ENCODE data around the gene CHST1. TPM values are rescaled to one million over a fixed set of nuclear protein-coding genes. Genes with fewer than 3 reads are reported as not detected.

Gene CHST1
- total RNA-seq, 2 experiments from 2014 or later, result 0.11 to 0.12 TPM

DNA sequence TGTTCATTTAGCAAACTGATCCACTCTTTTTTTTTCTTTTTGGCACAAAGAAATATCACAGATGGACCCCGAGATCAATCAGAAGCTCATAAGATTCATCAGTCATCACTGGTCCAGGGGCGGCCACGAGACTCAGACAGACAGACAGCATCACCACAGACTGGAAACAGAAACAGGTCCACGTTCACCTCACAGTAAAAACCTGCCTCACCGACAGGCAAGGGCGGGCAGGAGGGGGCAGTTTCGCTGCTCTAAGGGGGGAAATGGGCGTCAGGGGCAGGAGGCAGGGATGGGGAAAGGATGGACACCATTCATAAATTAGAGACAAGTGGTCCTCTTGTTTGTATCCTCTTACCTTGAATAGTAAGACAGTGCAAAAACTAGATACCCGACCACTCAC, 16.5 kb downstream of the CHST1 start:
- H3K27ac Mint-ChIP-seq, result no peak overlapping the region
- no peaks in the 10 kb centered on the region for H3K9me3 Mint-ChIP-seq (ENCODE audit: low read depth)
- POLR2A ChIA-PET, result no interaction called here
- H3K4me1 Mint-ChIP-seq, result peaks cover 2% of the 10 kb centered on the region
- CTCF ChIA-PET, result no interaction called here
- no peaks in the 10 kb centered on the region for H3K36me3 Mint-ChIP-seq (ENCODE audit: low read depth)
- no peak overlapping the region for H3K4me3 Mint-ChIP-seq
- intact Hi-C loops (cut with DNase I, micrococcal nuclease), result no loop called here
- peaks cover 16% of the 10 kb centered on the region for H3K27me3 Mint-ChIP-seq
- DNase-seq, result no peak
- no peak for ATAC-seq

DNA sequence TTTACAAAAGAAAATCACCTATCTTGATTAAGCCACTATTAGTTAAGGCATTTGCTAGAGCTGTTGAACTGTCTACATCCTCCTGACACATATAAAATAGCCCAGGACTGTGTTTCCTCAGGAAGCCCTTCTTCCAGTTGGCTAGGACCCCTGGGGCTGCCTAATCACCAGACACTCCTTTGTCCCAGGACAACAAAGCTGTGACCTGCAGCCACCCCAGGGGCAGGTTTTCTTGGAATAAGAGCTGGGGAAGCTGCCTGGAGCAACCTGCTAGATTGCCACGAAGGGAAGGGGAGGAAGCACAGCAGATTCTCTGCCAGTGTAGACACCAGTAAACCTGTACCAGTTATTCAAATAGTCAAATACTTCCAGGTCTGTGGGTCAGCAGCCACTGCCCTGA, 17.6 kb downstream of the CHST1 start:
- H3K4me3 Mint-ChIP-seq, result no peak overlapping the region
- no peaks in the 10 kb centered on the region for H3K36me3 Mint-ChIP-seq (ENCODE audit: low read depth)
- DNase-seq (no peak), ATAC-seq (no peak)
- H3K9me3 Mint-ChIP-seq (ENCODE audit: low read depth), result no peaks in the 10 kb centered on the region
- CTCF ChIA-PET, result interaction anchor here (0.7 kb wide), 1 partner anchor 71 kb away, joined by 3 read pairs; no protein-coding TSS in a partner anchor
- H3K27me3 Mint-ChIP-seq, result peaks cover 16% of the 10 kb centered on the region
- no peak overlapping the region for H3K27ac Mint-ChIP-seq
- POLR2A ChIA-PET, result no interaction called here
- intact Hi-C loops (cut with DNase I, micrococcal nuclease), result no loop called here
- peaks cover 2% of the 10 kb centered on the region for H3K4me1 Mint-ChIP-seq

DNA sequence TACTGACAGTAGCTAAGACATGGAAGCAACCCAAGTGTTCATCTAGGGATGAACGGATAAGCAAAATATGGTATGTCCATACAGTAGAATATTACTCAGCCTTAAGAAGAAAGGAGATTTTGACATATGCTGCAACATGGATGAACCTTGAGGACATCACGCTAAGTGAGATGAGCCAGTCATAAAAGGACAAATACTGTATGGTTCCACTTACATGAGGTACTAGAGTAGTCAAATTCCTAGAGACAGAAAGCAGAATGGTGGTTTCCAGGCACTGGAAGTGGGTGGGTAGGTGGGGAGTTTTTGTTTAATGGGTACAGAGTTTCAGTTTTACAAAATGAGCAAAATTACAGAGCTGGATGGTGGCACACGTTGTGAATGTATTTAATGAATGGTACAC, 18.1 kb downstream of the CHST1 start:
- CTCF ChIA-PET, result interaction anchor here (0.6 to 1.4 kb wide), 3 partner anchors 72 to 717 kb away, joined by 3 to 5 read pairs (median 3); no protein-coding TSS in a partner anchor
- Mint-ChIP-seq H3K4me1 (peaks cover 2% of the 10 kb centered on the region), H3K9me3 (ENCODE audit: low read depth) (no peaks in the 10 kb centered on the region), H3K36me3 (ENCODE audit: low read depth) (no peaks in the 10 kb centered on the region), H3K4me3 (no peak overlapping the region), H3K27ac (no peak overlapping the region), H3K27me3 (peaks cover 16% of the 10 kb centered on the region)
- DNase-seq (no peak), ATAC-seq (peak; percentile 51)
- POLR2A ChIA-PET, result no interaction called here
- intact Hi-C loops (cut with DNase I, micrococcal nuclease), result no loop called here

DNA sequence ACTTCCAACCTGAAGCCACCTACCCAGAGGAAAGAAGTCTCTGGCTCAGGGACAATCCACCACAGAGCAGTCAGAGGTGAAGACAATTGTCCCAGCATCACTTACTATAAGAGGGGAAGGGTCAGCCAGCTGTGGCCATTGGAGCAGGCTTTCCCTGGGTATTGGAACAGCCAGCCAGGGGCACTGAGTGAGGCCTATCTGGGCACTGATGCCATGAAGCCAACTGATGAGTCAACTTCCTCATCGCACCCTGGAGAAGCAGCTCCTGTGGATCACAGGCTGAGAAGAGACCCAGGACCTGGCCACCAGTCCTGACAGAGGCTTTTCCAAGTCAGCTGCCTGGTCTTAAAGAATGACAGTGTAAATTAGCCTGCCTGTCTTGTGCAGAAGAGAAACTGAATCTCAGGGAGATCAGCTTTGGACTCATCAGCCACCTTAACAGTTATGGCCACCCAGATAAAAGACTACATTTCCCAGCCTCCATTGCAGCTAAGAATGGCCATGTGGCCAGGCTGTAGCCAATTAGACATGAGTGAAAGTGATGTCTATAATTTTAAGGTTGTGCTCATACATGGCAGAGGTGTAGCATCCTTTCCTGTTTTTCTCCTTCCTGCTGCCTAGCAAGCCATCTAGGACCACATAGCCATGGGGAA, 19.0 kb downstream of the CHST1 start:
- no peaks in the 10 kb centered on the region for H3K9me3 Mint-ChIP-seq (ENCODE audit: low read depth)
- ChIA-PET POLR2A (no interaction called here), CTCF (interaction anchor here (1.4 to 1.8 kb wide), 2 partner anchors 9 to 125 kb away, joined by 5 to 9 read pairs; no protein-coding TSS in a partner anchor)
- ATAC-seq, result peak; percentile 81
- DNase-seq, result no peak
- no peak overlapping the region for H3K27ac Mint-ChIP-seq
- H3K27me3 Mint-ChIP-seq, result peaks cover 16% of the 10 kb centered on the region
- intact Hi-C loops (cut with DNase I, micrococcal nuclease), result no loop called here
- H3K36me3 Mint-ChIP-seq (ENCODE audit: low read depth), result no peaks in the 10 kb centered on the region
- no peak overlapping the region for H3K4me3 Mint-ChIP-seq
- H3K4me1 Mint-ChIP-seq, result peaks cover 2% of the 10 kb centered on the region

DNA sequence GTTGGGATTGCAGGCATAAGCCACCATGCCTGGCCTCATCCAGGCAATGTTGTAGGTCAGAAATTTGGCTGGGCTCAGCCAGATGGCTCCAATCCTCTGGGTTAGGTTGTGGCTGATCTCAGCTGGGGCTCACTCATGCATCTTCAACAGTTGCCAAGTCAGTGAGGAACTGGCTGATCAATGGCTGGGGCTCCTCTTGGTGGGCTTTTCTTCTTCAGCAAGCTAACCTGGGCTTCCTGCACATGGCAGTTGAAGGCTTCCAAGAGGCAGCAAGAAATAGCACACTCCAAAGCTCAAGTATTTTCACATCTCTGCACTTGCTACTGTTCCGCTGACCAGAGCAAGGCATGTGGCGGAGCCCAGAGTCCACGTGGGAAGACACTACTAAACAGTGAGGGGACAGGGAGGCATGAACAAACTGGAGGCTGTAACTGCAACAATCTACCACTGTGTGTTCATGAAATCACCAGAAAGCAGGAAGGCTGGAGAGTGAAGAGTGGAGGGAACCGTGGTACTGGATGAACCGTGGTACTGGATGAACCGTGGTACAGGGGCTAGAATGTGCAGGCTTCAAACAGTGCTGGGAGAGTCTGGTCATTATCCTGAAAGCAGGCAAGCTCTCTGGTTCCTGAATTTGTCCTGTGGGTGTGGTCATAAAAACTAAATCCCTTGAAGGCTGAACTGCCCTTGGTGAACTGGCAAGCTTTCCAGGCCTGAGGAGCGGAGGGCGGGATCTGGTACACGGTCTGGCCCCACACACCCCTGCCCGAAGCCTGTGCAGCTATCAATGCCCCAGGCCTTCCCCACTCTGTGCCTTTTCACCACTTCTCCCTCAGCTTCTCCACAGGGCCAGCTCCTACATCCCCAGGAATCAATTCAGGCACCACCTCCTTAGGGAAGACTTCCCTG, 20.2 kb downstream of the CHST1 start:
- no peak overlapping the region for H3K4me3 Mint-ChIP-seq
- H3K4me1 Mint-ChIP-seq, result peaks cover 2% of the 10 kb centered on the region
- H3K27ac Mint-ChIP-seq, result no peak overlapping the region
- no peaks in the 10 kb centered on the region for H3K9me3 Mint-ChIP-seq (ENCODE audit: low read depth)
- intact Hi-C loops (cut with DNase I, micrococcal nuclease), result no loop called here
- DNase-seq, result no peak
- POLR2A ChIA-PET, result no interaction called here
- no peaks in the 10 kb centered on the region for H3K36me3 Mint-ChIP-seq (ENCODE audit: low read depth)
- H3K27me3 Mint-ChIP-seq, result peaks cover 13% of the 10 kb centered on the region
- no peak for ATAC-seq
- CTCF ChIA-PET, result interaction anchor here (0.8 to 1.8 kb wide), 2 partner anchors 10 kb away, joined by 3 to 9 read pairs; no protein-coding TSS in a partner anchor

DNA sequence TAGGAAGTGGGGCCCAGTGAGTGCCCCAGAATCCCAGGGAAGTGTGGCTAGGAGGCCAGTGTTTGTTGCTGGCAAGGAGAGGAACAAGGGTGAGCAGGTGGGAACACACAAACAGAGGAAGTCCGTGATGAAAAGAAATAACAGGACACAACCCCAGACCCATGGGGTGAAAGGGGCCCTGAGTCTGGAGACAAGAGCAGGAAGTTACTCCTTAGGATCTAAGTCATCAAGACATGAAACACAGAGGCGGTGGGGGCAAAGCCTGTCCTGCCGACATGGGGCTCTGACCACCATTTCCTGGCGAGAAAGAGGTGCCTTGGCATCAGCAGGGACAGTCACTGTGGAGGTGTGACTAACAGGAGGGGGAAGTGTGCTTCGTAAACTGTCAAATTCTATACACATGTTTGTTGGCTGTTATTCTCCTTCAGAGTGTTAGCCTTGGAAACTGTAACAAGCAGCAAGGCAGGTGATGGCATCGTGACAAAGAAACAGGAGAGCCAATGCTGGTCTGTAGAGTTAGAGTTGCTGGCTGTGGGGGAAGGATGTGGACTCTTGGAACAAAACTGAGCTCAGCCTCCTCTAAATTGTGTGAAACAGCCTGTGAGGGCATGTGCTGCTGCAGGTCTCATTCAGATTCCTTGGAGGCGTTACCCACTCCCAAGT, 21.7 kb downstream of the CHST1 start:
- peaks cover 1% of the 10 kb centered on the region for H3K9me3 Mint-ChIP-seq (ENCODE audit: low read depth)
- H3K27ac Mint-ChIP-seq, result no peak overlapping the region
- H3K4me3 Mint-ChIP-seq, result no peak overlapping the region
- no peaks in the 10 kb centered on the region for H3K36me3 Mint-ChIP-seq (ENCODE audit: low read depth)
- peaks cover 2% of the 10 kb centered on the region for H3K4me1 Mint-ChIP-seq
- ATAC-seq (no peak), DNase-seq (no peak)
- peaks cover 15% of the 10 kb centered on the region for H3K27me3 Mint-ChIP-seq
- ChIA-PET CTCF (interaction anchor here (0.8 to 0.9 kb wide), 2 partner anchors 9 to 11 kb away, joined by 3 to 4 read pairs; no protein-coding TSS in a partner anchor), POLR2A (no interaction called here)
- intact Hi-C loops (cut with DNase I, micrococcal nuclease), result no loop called here

DNA sequence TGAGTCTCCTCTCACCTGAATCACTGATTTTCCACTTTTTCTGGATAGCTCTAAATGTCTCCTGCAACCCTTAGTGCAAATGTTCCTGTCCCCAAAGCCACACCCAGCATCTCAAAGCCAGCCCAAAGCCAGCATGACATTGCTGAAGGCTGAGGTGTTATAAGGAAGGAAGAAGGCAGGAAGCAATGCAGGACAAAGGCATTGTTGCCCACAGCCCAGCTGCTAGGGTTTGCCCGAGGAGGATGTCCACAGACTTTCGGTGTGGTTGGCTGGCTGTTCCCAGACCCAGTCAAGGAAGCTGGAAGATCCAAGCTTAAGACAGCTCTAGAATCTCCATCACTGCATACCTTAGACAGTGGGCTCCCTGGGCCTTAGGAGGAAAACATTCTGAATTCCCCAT, 23.5 kb downstream of the CHST1 start:
- CTCF ChIA-PET, result interaction anchor here (0.9 to 1.4 kb wide), 4 partner anchors 13 to 130 kb away, joined by 3 to 7 read pairs (median 4); no protein-coding TSS in a partner anchor
- intact Hi-C loops (cut with DNase I, micrococcal nuclease), result no loop called here
- ATAC-seq, result no peak
- POLR2A ChIA-PET, result interaction anchor here (0.6 kb wide), 1 partner anchor 25 kb away, joined by 3 read pairs; no protein-coding TSS in a partner anchor
- no peak for DNase-seq
- Mint-ChIP-seq H3K36me3 (ENCODE audit: low read depth) (no peaks in the 10 kb centered on the region), H3K27ac (no peak overlapping the region), H3K4me1 (peaks cover 2% of the 10 kb centered on the region), H3K27me3 (peaks cover 17% of the 10 kb centered on the region), H3K4me3 (no peak overlapping the region), H3K9me3 (ENCODE audit: low read depth) (peaks cover 4% of the 10 kb centered on the region)

DNA sequence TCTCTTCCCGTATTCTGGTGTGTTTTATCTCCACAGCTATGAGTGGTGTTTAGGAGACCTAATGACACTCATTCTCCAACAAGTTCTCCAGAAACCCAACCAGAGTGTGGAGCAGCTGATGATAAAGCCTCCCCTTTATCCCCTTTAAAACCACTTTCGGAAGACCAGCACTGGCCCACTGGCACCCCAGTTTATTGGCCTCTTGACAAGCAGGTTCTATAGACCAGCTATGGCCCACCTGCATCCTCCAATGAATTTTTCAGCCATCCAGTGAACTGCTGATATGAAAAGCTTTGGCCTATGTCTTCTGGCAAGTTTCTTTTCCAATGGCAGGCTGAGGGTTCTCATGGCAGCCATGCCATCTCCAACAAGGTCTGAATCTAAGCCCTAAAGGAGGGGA, 27.4 kb downstream of the CHST1 start:
- DNase-seq (no peak), ATAC-seq (no peak)
- H3K9me3 Mint-ChIP-seq (ENCODE audit: low read depth), result peaks cover 4% of the 10 kb centered on the region
- no peaks in the 10 kb centered on the region for H3K36me3 Mint-ChIP-seq (ENCODE audit: low read depth)
- no peaks in the 10 kb centered on the region for H3K4me1 Mint-ChIP-seq
- H3K27ac Mint-ChIP-seq, result no peak overlapping the region
- POLR2A ChIA-PET, result no interaction called here
- CTCF ChIA-PET, result interaction anchor here (1.3 kb wide), 1 partner anchor 17 kb away, joined by 4 read pairs; no protein-coding TSS in a partner anchor
- intact Hi-C loops (cut with DNase I, micrococcal nuclease), result no loop called here
- no peak overlapping the region for H3K4me3 Mint-ChIP-seq
- peaks cover 17% of the 10 kb centered on the region for H3K27me3 Mint-ChIP-seq

DNA sequence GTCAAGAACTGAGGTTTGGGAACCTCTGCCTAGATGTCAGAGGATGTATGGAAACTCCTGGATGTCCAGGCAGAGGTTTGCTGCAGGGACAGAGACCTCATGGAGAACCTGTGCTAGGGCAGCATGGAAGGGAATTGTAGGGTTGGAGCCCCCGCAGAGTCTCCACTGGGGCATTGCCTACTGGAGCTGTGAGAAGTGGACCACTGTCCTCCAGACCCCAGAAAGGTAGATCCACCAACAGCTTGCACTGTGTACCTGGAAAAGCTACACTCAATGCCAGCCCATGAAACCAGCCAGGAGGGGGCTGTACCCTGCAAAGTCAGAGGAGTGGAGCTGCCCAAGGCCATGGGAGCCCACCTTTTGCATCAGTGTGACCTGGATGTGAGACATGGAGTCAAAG, 29.5 kb downstream of the CHST1 start:
- peaks cover 20% of the 10 kb centered on the region for H3K27me3 Mint-ChIP-seq
- no peaks in the 10 kb centered on the region for H3K4me1 Mint-ChIP-seq
- intact Hi-C loops (cut with DNase I, micrococcal nuclease), result no loop called here
- ATAC-seq (no peak), DNase-seq (no peak)
- ChIA-PET CTCF (no interaction called here), POLR2A (no interaction called here)
- H3K9me3 Mint-ChIP-seq (ENCODE audit: low read depth), result peaks cover 6% of the 10 kb centered on the region
- H3K36me3 Mint-ChIP-seq (ENCODE audit: low read depth), result no peaks in the 10 kb centered on the region
- H3K27ac Mint-ChIP-seq, result no peak overlapping the region
- H3K4me3 Mint-ChIP-seq, result no peak overlapping the region

DNA sequence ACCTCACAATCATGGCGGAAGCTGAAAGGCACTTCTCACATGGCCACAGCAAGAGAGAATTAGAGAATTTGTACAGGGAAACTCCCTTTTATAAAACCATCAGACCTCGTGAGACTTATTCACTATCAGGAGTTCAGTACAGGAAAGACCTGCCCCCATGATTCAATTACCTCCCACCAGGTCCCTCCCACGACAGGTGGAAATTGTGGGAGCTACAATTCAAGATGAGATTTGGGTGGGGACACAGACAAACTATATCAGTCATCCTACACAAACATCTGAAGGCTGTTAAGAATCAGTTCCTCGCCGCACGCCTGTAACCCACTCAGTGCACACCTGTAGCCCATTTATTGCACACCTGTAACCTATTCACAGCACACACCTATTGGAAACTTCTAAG, 39.8 kb downstream of the CHST1 start:
- ATAC-seq (no peak), DNase-seq (no peak)
- H3K27me3 Mint-ChIP-seq, result peaks cover 34% of the 10 kb centered on the region
- H3K4me3 Mint-ChIP-seq, result no peak overlapping the region
- peaks cover 7% of the 10 kb centered on the region for H3K9me3 Mint-ChIP-seq (ENCODE audit: low read depth)
- intact Hi-C loops (cut with DNase I, micrococcal nuclease), result no loop called here
- no peak overlapping the region for H3K27ac Mint-ChIP-seq
- CTCF ChIA-PET, result interaction anchor here (0.7 kb wide), 1 partner anchor 29 kb away, joined by 3 read pairs; no protein-coding TSS in a partner anchor
- POLR2A ChIA-PET, result no interaction called here
- H3K4me1 Mint-ChIP-seq, result no peaks in the 10 kb centered on the region
- no peaks in the 10 kb centered on the region for H3K36me3 Mint-ChIP-seq (ENCODE audit: low read depth)

DNA sequence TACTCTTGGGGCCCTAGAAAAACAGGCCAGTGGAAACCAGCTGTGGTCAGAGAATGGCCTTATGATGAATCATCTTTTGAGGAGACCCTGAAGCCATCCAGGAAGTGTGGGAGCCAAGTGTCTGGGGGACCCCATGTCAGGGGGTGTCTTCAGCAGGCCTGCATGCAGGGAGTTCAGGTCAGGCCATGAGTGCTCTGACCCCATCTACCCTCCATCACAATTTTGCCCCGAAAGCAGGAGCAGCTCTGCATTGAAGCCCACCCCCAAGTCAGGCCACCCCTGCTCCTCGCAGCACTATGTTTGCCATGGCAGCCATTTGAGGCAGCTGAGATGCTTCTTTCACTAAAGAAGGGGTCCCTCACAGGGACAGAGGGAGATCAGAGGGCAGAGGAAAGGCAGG, 41.3 kb downstream of the CHST1 start:
- ATAC-seq (no peak), DNase-seq (no peak)
- intact Hi-C loops (cut with DNase I, micrococcal nuclease), result no loop called here
- Mint-ChIP-seq H3K4me3 (no peak overlapping the region), H3K27ac (no peak overlapping the region), H3K27me3 (peaks cover 29% of the 10 kb centered on the region), H3K4me1 (no peaks in the 10 kb centered on the region), H3K36me3 (ENCODE audit: low read depth) (no peaks in the 10 kb centered on the region), H3K9me3 (ENCODE audit: low read depth) (peaks cover 7% of the 10 kb centered on the region)
- CTCF ChIA-PET, result interaction anchor here (0.6 to 1.6 kb wide), 4 partner anchors 18 to 251 kb away, joined by 3 to 4 read pairs (median 3); no protein-coding TSS in a partner anchor
- POLR2A ChIA-PET, result no interaction called here
